Trophoblast cell (in vitro differentiated cells and primary cell): ENCODE data around the gene GULP1.

Experiments used
- DNase-seq, 2 donors: peaks; one replicate each; pipeline ENCODE4 v3.0.0-alpha.2; 2016
- H2AFZ ChIP-seq: 2 replicates; pipeline ENCODE4 v1.6.1; 2013; ENCODE audit warnings: low read length, moderate library complexity, mild to moderate bottlenecking; ENCODE audit not compliant: insufficient read depth, poor library complexity
- H2AK5ac ChIP-seq: 2 replicates; pipeline ENCODE4 v1.6.1; 2013; ENCODE audit warnings: mild to moderate bottlenecking, low read length
- H2BK120ac ChIP-seq: 2 replicates; pipeline ENCODE4 v1.6.1; 2013; ENCODE audit warnings: low read length, mild to moderate bottlenecking, moderate library complexity; ENCODE audit not compliant: insufficient read depth, poor library complexity
- H2BK12ac ChIP-seq: 2 replicates; pipeline ENCODE4 v1.6.1; 2013; ENCODE audit warnings: mild to moderate bottlenecking, low read length, moderate library complexity
- H2BK5ac ChIP-seq: 2 replicates; pipeline ENCODE4 v1.6.1; 2013; ENCODE audit warnings: low read length, low read depth, moderate library complexity, mild to moderate bottlenecking; ENCODE audit not compliant: poor library complexity
- H3K14ac ChIP-seq: 2 replicates; pipeline ENCODE4 v1.6.1; 2013; ENCODE audit warnings: mild to moderate bottlenecking, low read length
- H3K18ac ChIP-seq: 2 replicates; pipeline ENCODE4 v1.6.1; 2013; ENCODE audit warnings: mild to moderate bottlenecking, low read length
- H3K23ac ChIP-seq: 2 replicates; pipeline ENCODE4 v1.6.1; 2013; ENCODE audit warnings: low read length
- H3K27ac ChIP-seq: 2 replicates; pipeline ENCODE4 v1.5.1; 2013; ENCODE audit warnings: low read depth, mild to moderate bottlenecking, inconsistent platforms, low read length, moderate library complexity
- H3K27me3 ChIP-seq: 2 replicates; pipeline ENCODE4 v1.6.1; 2013; ENCODE audit warnings: inconsistent platforms, mild to moderate bottlenecking, low read length, moderate library complexity; ENCODE audit not compliant: insufficient read depth
- H3K36me3 ChIP-seq, 2 experiments: 1 replicate in 1 of 2; 2 replicates in 1 of 2; pipeline ENCODE4 v1.6.1; 2013; ENCODE audit warnings: low read length in 2 of 2, mild to moderate bottlenecking in 2 of 2, moderate library complexity in 1 of 2; ENCODE audit not compliant: insufficient read depth in 2 of 2, control insufficient read depth in 1 of 2
- H3K4ac ChIP-seq: 2 replicates; pipeline ENCODE4 v1.6.1; 2013; ENCODE audit warnings: low read depth, mild to moderate bottlenecking, low read length, moderate library complexity
- H3K4me1 ChIP-seq, 2 experiments: 1 replicate in 1 of 2; 2 replicates in 1 of 2; pipeline ENCODE4 v1.6.1; 2013; ENCODE audit warnings: low read length in 2 of 2, mild to moderate bottlenecking in 2 of 2, moderate library complexity in 1 of 2; ENCODE audit not compliant: insufficient read depth in 2 of 2, control insufficient read depth in 1 of 2
- H3K4me2 ChIP-seq: 2 replicates; pipeline ENCODE4 v1.6.1; 2013; ENCODE audit warnings: inconsistent platforms, mild to moderate bottlenecking, low read length, moderate library complexity
- H3K4me3 ChIP-seq: 2 replicates; pipeline ENCODE4 v1.5.1; 2013; ENCODE audit warnings: mild to moderate bottlenecking, low read depth, low read length, inconsistent platforms
- H3K79me1 ChIP-seq: one replicate; pipeline ENCODE4 v1.6.1; 2013; ENCODE audit warnings: low read length
- H3K79me2 ChIP-seq: 2 replicates; pipeline ENCODE4 v1.6.1; 2013; ENCODE audit warnings: low read length, mild to moderate bottlenecking; ENCODE audit not compliant: control insufficient read depth, insufficient read depth, poor library complexity
- H3K9ac ChIP-seq: 2 replicates; pipeline ENCODE4 v1.6.1; 2013; ENCODE audit warnings: mild to moderate bottlenecking, low read length
- H3K9me3 ChIP-seq: 2 replicates; pipeline ENCODE4 v1.6.1; 2013; ENCODE audit warnings: low read depth, mild to moderate bottlenecking, control low read depth, inconsistent platforms, low read length; ENCODE audit not compliant: insufficient read depth
- H4K12ac ChIP-seq: 2 replicates; pipeline ENCODE4 v1.6.1; 2013; ENCODE audit warnings: low read depth, mild to moderate bottlenecking, low read length, moderate library complexity
- H4K8ac ChIP-seq: 2 replicates; pipeline ENCODE4 v1.6.1; 2013; ENCODE audit warnings: low read depth, mild to moderate bottlenecking, low read length, moderate library complexity
- H4K91ac ChIP-seq: one replicate; pipeline ENCODE4 v1.6.1; 2013; ENCODE audit warnings: low read depth, mild to moderate bottlenecking, low read length, moderate library complexity
- WGBS: extraction: QIAGEN DNeasy Blood & Tissue Kit; methylation state at CpG from one replicate; pipeline ENCODE4 v1.1.7; 2013; ENCODE audit warnings: missing lambda C conversion rate; ENCODE audit not compliant: insufficient read length, insufficient coverage; ENCODE audit errors: extremely low coverage; 5-methylcytosine and 5-hydroxymethylcytosine counted together

Gene GULP1

GRCh38 chr2:188332619-188333018 lies 40.9 kb downstream of the GULP1 start:
- Histone ChIP-seq H2BK5ac (no peak overlapping the region), H3K36me3 (no peaks in the 10 kb centered on the region), H4K12ac (no peak overlapping the region), H2BK12ac (no peak overlapping the region), H3K9me3 (no peaks in the 10 kb centered on the region), H3K14ac (no peak overlapping the region), H2AFZ (no peak overlapping the region), H4K91ac (no peak overlapping the region), H3K18ac (peak overlapping the region; percentile 59), H3K4ac (peak overlapping the region; percentile 89), H4K8ac (no peak overlapping the region), H2BK120ac (no peak overlapping the region), H2AK5ac (no peak overlapping the region), H3K4me2 (no peak overlapping the region), H3K9ac (no peak overlapping the region), H3K27me3 (no peaks in the 10 kb centered on the region), H3K23ac (no peak overlapping the region), H3K79me1 (peaks cover 2% of the 10 kb centered on the region), H3K27ac (no peak overlapping the region), H3K4me1 (no peaks in the 10 kb centered on the region), H3K4me3 (no peak overlapping the region), H3K79me2 (no peaks in the 10 kb centered on the region)
- no CpG with 5 or more reads among the region's 2 CpGs for WGBS
- no peak for DNase-seq

GRCh38 chr2:188333751-188334524 lies 42.3 kb downstream of the GULP1 start:
- H3K79me1 ChIP-seq: peaks cover 2% of the 10 kb centered on the region
- no peak overlapping the region for H4K12ac ChIP-seq
- H3K27me3 ChIP-seq: no peaks in the 10 kb centered on the region
- no peak overlapping the region for H2AFZ ChIP-seq
- WGBS: no CpG with 5 or more reads among the region's 5 CpGs
- H3K9ac ChIP-seq: no peak overlapping the region
- no peak overlapping the region for H4K91ac ChIP-seq
- H2BK5ac ChIP-seq: no peak overlapping the region
- no peak overlapping the region for H2BK120ac ChIP-seq
- H3K27ac ChIP-seq: no peak overlapping the region
- H3K4me1 ChIP-seq: no peaks in the 10 kb centered on the region
- no peak overlapping the region for H3K18ac ChIP-seq
- H3K9me3 ChIP-seq: no peaks in the 10 kb centered on the region
- H3K36me3 ChIP-seq: no peaks in the 10 kb centered on the region
- H4K8ac ChIP-seq: no peak overlapping the region
- no peak overlapping the region for H3K4me3 ChIP-seq
- H3K23ac ChIP-seq: no peak overlapping the region
- no peak for DNase-seq
- H3K14ac ChIP-seq: no peak overlapping the region
- H3K79me2 ChIP-seq: no peaks in the 10 kb centered on the region
- peak overlapping the region; percentile 50 for H3K4ac ChIP-seq
- H3K4me2 ChIP-seq: no peak overlapping the region
- no peak overlapping the region for H2BK12ac ChIP-seq
- no peak overlapping the region for H2AK5ac ChIP-seq

- H3K27me3 ChIP-seq: no peaks in the 10 kb centered on the region
- no peak overlapping the region for H2BK5ac ChIP-seq
- H4K8ac ChIP-seq: no peak overlapping the region
- no peak overlapping the region for H2BK12ac ChIP-seq
- H3K79me1 ChIP-seq: no peaks in the 10 kb centered on the region
- DNase-seq: no peak
- peaks cover 0 to 2% of the 10 kb centered on the region in 2 experiments for H3K36me3 ChIP-seq
- no CpG with 5 or more reads among the region's 3 CpGs for WGBS
- H3K4ac ChIP-seq: peak overlapping the region; percentile 69
- no peak overlapping the region for H3K4me3 ChIP-seq
- no peak overlapping the region for H3K14ac ChIP-seq
- H2BK120ac ChIP-seq: no peak overlapping the region
- no peak overlapping the region for H4K12ac ChIP-seq
- H3K18ac ChIP-seq: peak overlapping the region; percentile 45
- no peak overlapping the region for H3K4me2 ChIP-seq
- H3K27ac ChIP-seq: no peak overlapping the region
- no peak overlapping the region for H2AK5ac ChIP-seq
- no peaks in the 10 kb centered on the region for H3K79me2 ChIP-seq
- no peak overlapping the region for H3K9ac ChIP-seq
- no peaks in the 10 kb centered on the region for H3K9me3 ChIP-seq
- H4K91ac ChIP-seq: no peak overlapping the region
- no peak overlapping the region for H3K23ac ChIP-seq
- no peaks in the 10 kb centered on the region for H3K4me1 ChIP-seq
- H2AFZ ChIP-seq: no peak overlapping the region
Measured at GRCh38 chr2:188338463-188338862, 46.8 kb downstream of the GULP1 start.

GRCh38 chr2:188340257-188340656 lies 48.6 kb downstream of the GULP1 start:
- no peak overlapping the region for H3K18ac ChIP-seq
- H3K4me1 ChIP-seq: no peaks in the 10 kb centered on the region
- H3K23ac ChIP-seq: no peak overlapping the region
- H3K14ac ChIP-seq: no peak overlapping the region
- H3K9ac ChIP-seq: no peak overlapping the region
- no peaks in the 10 kb centered on the region for H3K79me2 ChIP-seq
- H2BK12ac ChIP-seq: no peak overlapping the region
- H2BK120ac ChIP-seq: no peak overlapping the region
- H3K36me3 ChIP-seq: peaks cover 0 to 2% of the 10 kb centered on the region in 2 experiments
- H4K12ac ChIP-seq: no peak overlapping the region
- H3K27me3 ChIP-seq: no peaks in the 10 kb centered on the region
- no peaks in the 10 kb centered on the region for H3K79me1 ChIP-seq
- no peak overlapping the region for H3K27ac ChIP-seq
- no peak overlapping the region for H2BK5ac ChIP-seq
- H4K8ac ChIP-seq: no peak overlapping the region
- no peaks in the 10 kb centered on the region for H3K9me3 ChIP-seq
- H2AFZ ChIP-seq: no peak overlapping the region
- H2AK5ac ChIP-seq: no peak overlapping the region
- no peak for DNase-seq
- peak overlapping the region; percentile 52 for H3K4ac ChIP-seq
- no peak overlapping the region for H4K91ac ChIP-seq
- H3K4me3 ChIP-seq: no peak overlapping the region
- WGBS: no CpG with 5 or more reads among the region's 3 CpGs
- no peak overlapping the region for H3K4me2 ChIP-seq
